B cell (primary cell): ENCODE data around the gene QSOX2.

Experiments used
- EZH2 ChIP-seq: IDR thresholded peaks from 2 replicates; pipeline ENCODE4 v1.6.1; 2012; ENCODE audit warnings: borderline replicate concordance, low read depth, mild to moderate bottlenecking, moderate library complexity, low read length; ENCODE audit not compliant: insufficient read depth, poor library complexity, severe bottlenecking
- TF ChIP-seq, protein P1 (sequence below): fragments of 200-600 bp; IDR thresholded peaks from one replicate; pipeline ENCODE4 v1.8.0; 2022; ENCODE audit warnings: antibody characterized with exemption, mild to moderate bottlenecking

DNA sequence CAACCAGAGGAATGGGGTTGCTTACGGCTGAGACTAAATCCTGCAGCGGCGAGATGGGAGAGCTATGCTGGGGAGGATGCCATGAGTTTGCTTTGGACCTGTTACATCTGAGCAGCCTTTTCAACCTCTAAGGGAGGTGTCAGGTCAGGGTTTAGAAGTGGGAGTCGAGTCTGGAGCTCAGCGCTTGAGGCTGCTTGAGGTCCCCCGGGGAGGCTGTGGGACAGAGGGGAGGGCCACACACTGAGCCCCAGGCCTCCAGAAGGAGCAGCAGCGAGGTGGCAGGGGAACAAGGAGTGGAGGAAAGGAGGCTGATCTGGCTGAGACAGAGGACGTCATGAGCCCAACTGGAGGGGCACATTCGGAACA lies 1.9 kb upstream of the QSOX2 start:
- TF ChIP-seq, protein P1, sequence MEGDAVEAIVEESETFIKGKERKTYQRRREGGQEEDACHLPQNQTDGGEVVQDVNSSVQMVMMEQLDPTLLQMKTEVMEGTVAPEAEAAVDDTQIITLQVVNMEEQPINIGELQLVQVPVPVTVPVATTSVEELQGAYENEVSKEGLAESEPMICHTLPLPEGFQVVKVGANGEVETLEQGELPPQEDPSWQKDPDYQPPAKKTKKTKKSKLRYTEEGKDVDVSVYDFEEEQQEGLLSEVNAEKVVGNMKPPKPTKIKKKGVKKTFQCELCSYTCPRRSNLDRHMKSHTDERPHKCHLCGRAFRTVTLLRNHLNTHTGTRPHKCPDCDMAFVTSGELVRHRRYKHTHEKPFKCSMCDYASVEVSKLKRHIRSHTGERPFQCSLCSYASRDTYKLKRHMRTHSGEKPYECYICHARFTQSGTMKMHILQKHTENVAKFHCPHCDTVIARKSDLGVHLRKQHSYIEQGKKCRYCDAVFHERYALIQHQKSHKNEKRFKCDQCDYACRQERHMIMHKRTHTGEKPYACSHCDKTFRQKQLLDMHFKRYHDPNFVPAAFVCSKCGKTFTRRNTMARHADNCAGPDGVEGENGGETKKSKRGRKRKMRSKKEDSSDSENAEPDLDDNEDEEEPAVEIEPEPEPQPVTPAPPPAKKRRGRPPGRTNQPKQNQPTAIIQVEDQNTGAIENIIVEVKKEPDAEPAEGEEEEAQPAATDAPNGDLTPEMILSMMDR, result no peak
- no peak for TF ChIP-seq EZH2
